Measurements from ENCODE around the gene CKAP2L.

GRCh38 chr2:112791019-112791418, 26.6 kb upstream of the CKAP2L start:
- TF ChIP-seq GATA2 (IDR thresholded peaks at IDR 0.05; ENCODE audit: low read depth, low read length): no peak
- TF ChIP-seq GATA3 (IDR thresholded peaks at IDR 0.05; ENCODE audit: low read depth, low read length): no peak
